Spinal cord (tissue), 10 donors: Measurements from ENCODE around the gene FYN. TPM values are rescaled to one million over a fixed set of nuclear protein-coding genes. Genes with fewer than 3 reads are reported as not detected.

ENCODE experiments used
- DNase-seq, 6 donors: peaks; one replicate each; pipeline versions ENCODE4 v3.0.0 to v3.0.0-alpha.2; 2013 to 2015; ENCODE audit warnings: low spot score in 6 of 6, low read depth in 4 of 6
- H3K27ac ChIP-seq: one replicate; pipeline ENCODE4 v1.5.1; 2013; ENCODE audit warnings: low read depth, low read length, control low read depth
- H3K27me3 ChIP-seq: one replicate; pipeline ENCODE4 v1.6.1; 2013; ENCODE audit warnings: low read length; ENCODE audit not compliant: control insufficient read depth, insufficient read depth
- H3K36me3 ChIP-seq: one replicate; pipeline ENCODE4 v1.6.1; 2013; ENCODE audit warnings: low read length; ENCODE audit not compliant: control insufficient read depth, insufficient read depth
- H3K4me1 ChIP-seq: one replicate; pipeline ENCODE4 v1.6.1; 2013; ENCODE audit warnings: low read length; ENCODE audit not compliant: control insufficient read depth, insufficient read depth
- H3K4me3 ChIP-seq: one replicate; pipeline ENCODE4 v1.5.1; 2013; ENCODE audit warnings: low read depth, low read length, control low read depth
- H3K9me3 ChIP-seq: one replicate; pipeline ENCODE4 v1.6.1; 2013; ENCODE audit warnings: low read length; ENCODE audit not compliant: control insufficient read depth, insufficient read depth
- WGBS: methylation state at CpG from one replicate; pipeline ENCODE4 v1.1.5; 2013; ENCODE audit warnings: missing lambda C conversion rate; ENCODE audit not compliant: insufficient coverage; 5-methylcytosine and 5-hydroxymethylcytosine counted together
- polyA plus RNA-seq, 2 donors: library from polyadenylated mRNA; unstranded; fragments of 120-200 nt; gene quantifications; one replicate each; pipeline ENCODE4 v1.2.1, GENCODE V29; 2013; ENCODE audit not compliant: insufficient read length in 2 of 2
- total RNA-seq, 2 donors: library from RNA; depleted of rRNA in 1 of 2; stranded (reverse); fragments of 120-200 nt in 1 of 2; fragments of >200 nt in 1 of 2; gene quantifications; one replicate each; pipeline versions ENCODE4 v1.2.3 to v1.2.4, GENCODE V29; 2013 to 2014
- donor health status: healthy.

FYN gene
- total and polyA plus RNA-seq, 4 donors = 273 to 730 (median 476) TPM

GRCh38 chr6:111663692-111664564 lies 209.3 kb downstream of the FYN start:
- Histone ChIP-seq H3K9me3 (no peaks in the 10 kb centered on the region), H3K4me3 (no peak overlapping the region), H3K4me1 (peaks cover 55% of the 10 kb centered on the region), H3K36me3 (peaks cover 24% of the 10 kb centered on the region), H3K27ac (peak overlapping the region; percentile 79), H3K27me3 (no peaks in the 10 kb centered on the region)
- peak in 3 of 6 donors; percentile 70 to 97 (median 91) for DNase-seq
- 26% methylated on average over 11 of the region's 15 CpGs for WGBS

GRCh38 chr6:111662794-111663593 lies 210.3 kb downstream of the FYN start:
- Histone ChIP-seq H3K4me1 (peaks cover 52% of the 10 kb centered on the region), H3K36me3 (peaks cover 24% of the 10 kb centered on the region), H3K27ac (peak overlapping the region; percentile 79), H3K9me3 (no peaks in the 10 kb centered on the region), H3K4me3 (no peak overlapping the region), H3K27me3 (no peaks in the 10 kb centered on the region)
- 22% methylated on average over 10 of the region's 12 CpGs for WGBS
- peak in 1 of 6 donors; percentile 69 for DNase-seq

- no peak overlapping the region for H3K4me3 ChIP-seq
- WGBS = 33% methylated on average over 1 of the region's 8 CpGs
- peaks cover 48% of the 10 kb centered on the region for H3K4me1 ChIP-seq
- no peaks in the 10 kb centered on the region for H3K27me3 ChIP-seq
- DNase-seq = peak in 1 of 6 donors; percentile 73
- no peaks in the 10 kb centered on the region for H3K9me3 ChIP-seq
- H3K36me3 ChIP-seq = peaks cover 22% of the 10 kb centered on the region
- H3K27ac ChIP-seq = peak overlapping the region; percentile 79
Measured at GRCh38 chr6:111662072-111662793, 211.0 kb downstream of the FYN start.

GRCh38 chr6:111661541-111662061 lies 211.7 kb downstream of the FYN start:
- Histone ChIP-seq H3K4me3 (no peak overlapping the region), H3K27me3 (no peaks in the 10 kb centered on the region), H3K27ac (peak overlapping the region; percentile 79), H3K36me3 (peaks cover 18% of the 10 kb centered on the region), H3K4me1 (peaks cover 45% of the 10 kb centered on the region), H3K9me3 (no peaks in the 10 kb centered on the region)
- no peak for DNase-seq
- 25% methylated on average over 16 of the region's 19 CpGs for WGBS

GRCh38 chr6:111660531-111660930 lies 212.7 kb downstream of the FYN start:
- Histone ChIP-seq H3K27ac (no peak overlapping the region), H3K9me3 (no peaks in the 10 kb centered on the region), H3K36me3 (peaks cover 11% of the 10 kb centered on the region), H3K27me3 (no peaks in the 10 kb centered on the region), H3K4me3 (no peak overlapping the region), H3K4me1 (peaks cover 39% of the 10 kb centered on the region)
- DNase-seq = no peak
- no CpG with 5 or more reads among the region's 3 CpGs for WGBS

- peak in 2 of 6 donors; percentile 22 to 59 for DNase-seq
- H3K27me3 ChIP-seq = no peaks in the 10 kb centered on the region
- H3K27ac ChIP-seq = peak overlapping the region; percentile 57
- no peaks in the 10 kb centered on the region for H3K9me3 ChIP-seq
- peaks cover 26% of the 10 kb centered on the region for H3K4me1 ChIP-seq
- no CpG with 5 or more reads among the region's 4 CpGs for WGBS
- H3K36me3 ChIP-seq = peaks cover 9% of the 10 kb centered on the region
- H3K4me3 ChIP-seq = no peak overlapping the region
Measured at GRCh38 chr6:111658462-111659154, 214.6 kb downstream of the FYN start.

- Histone ChIP-seq H3K27ac (no peak overlapping the region), H3K27me3 (no peaks in the 10 kb centered on the region), H3K36me3 (peaks cover 9% of the 10 kb centered on the region), H3K9me3 (no peaks in the 10 kb centered on the region), H3K4me1 (peaks cover 13% of the 10 kb centered on the region), H3K4me3 (no peak overlapping the region)
- WGBS = no CpG with 5 or more reads among the region's 1 CpG
- no peak for DNase-seq
Measured at GRCh38 chr6:111657146-111657545, 216.1 kb downstream of the FYN start.

GRCh38 chr6:111653979-111654378 lies 219.3 kb downstream of the FYN start:
- Histone ChIP-seq H3K36me3 (peaks cover 10% of the 10 kb centered on the region), H3K4me3 (no peak overlapping the region), H3K9me3 (no peaks in the 10 kb centered on the region), H3K27ac (no peak overlapping the region), H3K27me3 (no peaks in the 10 kb centered on the region), H3K4me1 (peaks cover 5% of the 10 kb centered on the region)
- no CpG with 5 or more reads among the region's 2 CpGs for WGBS
- peak in 1 of 6 donors; percentile 67 for DNase-seq

GRCh38 chr6:111653434-111653833 lies 219.8 kb downstream of the FYN start:
- H3K4me3 ChIP-seq = no peak overlapping the region
- no peak for DNase-seq
- no peak overlapping the region for H3K27ac ChIP-seq
- WGBS = no CpG with 5 or more reads among the region's 1 CpG
- H3K27me3 ChIP-seq = no peaks in the 10 kb centered on the region
- peaks cover 5% of the 10 kb centered on the region for H3K4me1 ChIP-seq
- peaks cover 10% of the 10 kb centered on the region for H3K36me3 ChIP-seq
- H3K9me3 ChIP-seq = no peaks in the 10 kb centered on the region
